Activated CD4-positive, CD25-positive, alpha-beta regulatory T cell treated with anti-CD3 and anti-CD28 coated beads, Interleukin-2, amount 50 U/mL, for 72 hours (primary cell): ENCODE measurements around the gene UTS2.

Experiments used
- DNase-seq: peaks from one replicate; pipeline ENCODE4 v3.0.0; 2021

UTS2 gene, protein sequence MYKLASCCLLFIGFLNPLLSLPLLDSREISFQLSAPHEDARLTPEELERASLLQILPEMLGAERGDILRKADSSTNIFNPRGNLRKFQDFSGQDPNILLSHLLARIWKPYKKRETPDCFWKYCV

DNA sequence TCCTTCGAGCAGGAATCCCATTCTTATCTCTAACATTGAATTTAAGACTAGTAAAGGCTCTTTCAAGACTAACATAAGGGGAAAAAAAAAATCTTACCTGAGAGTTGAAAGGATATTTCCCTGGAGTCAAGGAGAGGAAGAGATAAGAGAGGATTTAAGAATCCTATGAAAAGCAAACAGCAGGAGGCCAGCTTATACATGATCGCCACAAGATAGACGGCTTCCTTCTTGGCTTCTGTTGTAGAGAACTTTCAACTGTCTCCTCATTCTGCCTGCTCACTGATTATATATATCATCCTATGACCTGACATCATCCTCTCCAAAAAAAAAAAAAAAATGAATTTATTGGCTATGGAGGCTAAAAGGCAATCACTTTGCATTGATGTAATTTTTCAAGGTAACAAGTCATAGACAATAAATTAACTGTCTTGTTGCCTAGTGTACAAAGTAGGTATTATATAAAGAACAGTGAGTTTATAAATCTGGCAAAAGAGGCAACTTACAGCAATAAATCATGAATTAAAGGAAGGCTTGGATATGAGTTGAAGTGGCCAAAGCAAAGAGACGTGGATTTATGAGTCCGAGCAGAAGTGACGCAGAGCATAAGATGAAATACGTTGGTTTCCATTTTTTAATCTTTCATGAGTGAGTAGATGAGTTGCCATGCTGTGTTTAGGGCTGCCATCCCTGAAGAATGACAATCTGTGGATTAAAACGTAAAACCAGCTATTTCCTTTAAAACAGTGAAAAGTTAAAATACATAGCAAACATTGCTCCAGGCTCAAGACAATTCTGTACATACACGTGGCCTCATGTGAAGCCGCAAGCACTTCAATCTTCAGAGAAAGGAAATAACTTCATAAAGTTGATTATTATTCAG is at the start of gene UTS2:
TSS of gene UTS2 (minus strand) at position 262 of the 880 bp plus-strand sequence. CDS start at position 200, 62 bp downstream.
- DNase-seq, result no peak

DNA sequence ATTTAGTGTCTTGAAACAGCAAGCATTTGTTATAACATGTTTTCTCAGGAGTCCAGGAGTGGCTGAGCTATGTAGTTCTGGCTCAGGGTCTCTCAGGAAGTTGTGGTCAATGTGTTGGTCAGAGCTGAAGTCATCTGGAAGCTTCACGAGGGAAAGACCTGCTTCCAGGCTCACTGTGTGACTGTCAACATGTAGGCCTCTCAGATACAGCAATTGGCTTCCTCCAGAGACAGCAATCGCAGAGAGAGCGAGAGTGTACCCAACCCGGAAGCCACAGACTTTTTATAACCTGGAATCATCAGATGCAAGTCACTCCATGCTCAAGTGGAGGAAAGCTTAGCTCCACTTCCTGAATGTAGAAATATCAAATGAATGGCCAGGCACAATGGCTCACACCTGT is 46.9 kb upstream of the UTS2 start:
- DNase-seq, result no peak

DNA sequence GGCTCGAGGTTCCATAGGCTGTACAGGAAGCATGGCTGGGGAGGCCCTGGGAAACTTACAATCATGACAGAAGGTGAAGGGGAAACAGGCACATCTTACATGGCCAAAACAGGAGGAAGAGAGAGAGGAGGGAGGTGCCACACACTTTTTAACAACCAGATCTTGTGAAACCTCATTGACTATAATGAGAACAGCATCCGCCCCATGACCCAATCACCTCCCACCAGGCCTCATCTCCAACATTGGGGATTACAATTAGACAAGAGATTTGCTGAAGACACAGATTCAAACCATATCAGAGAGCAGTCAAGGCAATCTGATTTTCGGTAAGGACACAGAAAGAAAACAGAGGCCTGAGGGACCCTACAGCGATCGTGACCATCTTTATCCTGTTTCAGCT is 46.1 kb upstream of the UTS2 start:
- no peak for DNase-seq

DNA sequence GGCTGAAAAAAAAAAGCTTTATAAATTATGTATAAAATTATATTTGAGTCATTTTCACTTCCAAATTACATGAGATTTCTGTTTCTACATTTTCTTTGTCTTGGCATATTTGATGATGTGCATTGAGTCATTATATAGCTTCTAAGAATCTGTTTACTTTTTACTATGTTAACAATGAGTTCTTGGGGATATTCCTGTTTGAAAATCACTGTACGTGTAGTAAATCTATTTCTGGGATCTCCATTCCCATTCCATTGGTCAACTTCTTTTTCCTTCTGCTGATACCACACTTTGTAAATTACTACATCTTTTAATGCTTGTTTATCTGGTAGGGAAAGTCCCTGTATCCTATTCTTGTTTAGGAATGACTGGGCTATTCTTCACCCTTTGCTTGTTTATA is 44.1 kb upstream of the UTS2 start:
- DNase-seq, result no peak

DNA sequence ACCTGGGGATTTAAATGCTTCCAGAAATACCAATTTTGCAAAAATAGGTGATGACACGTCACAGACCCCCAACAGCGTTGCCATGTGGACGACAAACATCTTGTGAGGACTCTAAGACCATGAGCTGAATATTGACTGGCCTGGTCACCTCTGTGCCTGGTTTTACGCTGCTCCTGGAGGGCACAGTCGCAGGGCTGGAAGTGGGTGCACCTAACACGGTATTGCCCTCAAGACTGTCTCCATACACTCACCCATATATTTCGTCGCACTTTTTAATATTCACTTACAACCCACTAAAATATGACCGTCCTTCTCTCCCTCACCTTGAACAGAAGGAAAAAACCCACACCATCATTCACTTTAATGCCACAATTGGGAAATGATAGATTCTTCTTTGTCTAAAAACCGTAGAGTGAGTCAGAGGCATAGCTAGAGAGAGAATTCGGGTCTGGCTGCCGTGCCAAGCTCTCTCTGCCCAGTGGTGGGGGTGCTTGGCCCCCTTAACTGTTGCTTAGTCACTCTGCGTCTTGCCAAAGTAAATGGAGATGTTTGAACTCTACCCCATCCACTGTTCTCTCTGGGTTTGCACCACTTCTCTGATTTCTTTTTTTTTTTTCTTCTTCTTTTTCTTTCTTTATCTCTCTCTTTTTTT is 40.8 kb upstream of the UTS2 start:
- DNase-seq, result no peak

DNA sequence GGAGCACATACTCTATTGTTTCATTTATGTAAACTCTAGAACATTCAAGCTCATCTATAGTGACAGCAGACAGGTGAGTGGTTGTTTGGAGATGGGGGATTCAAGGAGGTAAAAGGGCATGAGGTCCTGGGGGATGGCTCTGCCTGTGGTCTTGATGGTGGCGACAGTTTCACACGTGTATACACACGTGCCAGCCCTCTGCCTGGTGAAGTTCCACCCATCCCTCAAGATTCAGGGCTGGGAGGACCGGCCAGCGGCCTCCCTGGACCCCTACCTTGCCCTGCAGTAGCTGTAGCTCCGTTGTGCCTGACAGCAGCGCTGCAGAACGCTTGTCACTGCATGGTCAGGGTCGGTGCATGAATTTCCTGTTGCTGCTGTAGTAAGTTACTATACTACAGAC is 38.9 kb upstream of the UTS2 start:
- no peak for DNase-seq

DNA sequence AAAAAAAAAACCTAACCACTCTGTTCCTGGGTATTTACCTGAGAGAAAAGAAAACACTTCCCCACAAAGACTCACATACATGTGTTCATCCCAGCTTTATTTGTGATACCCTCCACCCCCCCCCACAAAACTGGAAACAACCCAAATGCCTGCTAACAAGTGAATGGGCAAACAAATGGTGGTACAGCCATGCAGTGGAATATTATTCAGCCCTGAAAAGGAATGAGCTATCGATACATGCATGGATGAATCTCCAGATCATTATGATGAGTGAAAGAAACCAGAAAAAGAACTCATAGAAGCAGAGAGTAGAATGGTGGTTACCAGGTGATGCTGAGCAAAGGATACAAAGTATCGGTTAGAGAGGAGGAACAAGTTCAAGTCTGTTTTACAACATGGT is 38.0 kb upstream of the UTS2 start:
- DNase-seq, result no peak

DNA sequence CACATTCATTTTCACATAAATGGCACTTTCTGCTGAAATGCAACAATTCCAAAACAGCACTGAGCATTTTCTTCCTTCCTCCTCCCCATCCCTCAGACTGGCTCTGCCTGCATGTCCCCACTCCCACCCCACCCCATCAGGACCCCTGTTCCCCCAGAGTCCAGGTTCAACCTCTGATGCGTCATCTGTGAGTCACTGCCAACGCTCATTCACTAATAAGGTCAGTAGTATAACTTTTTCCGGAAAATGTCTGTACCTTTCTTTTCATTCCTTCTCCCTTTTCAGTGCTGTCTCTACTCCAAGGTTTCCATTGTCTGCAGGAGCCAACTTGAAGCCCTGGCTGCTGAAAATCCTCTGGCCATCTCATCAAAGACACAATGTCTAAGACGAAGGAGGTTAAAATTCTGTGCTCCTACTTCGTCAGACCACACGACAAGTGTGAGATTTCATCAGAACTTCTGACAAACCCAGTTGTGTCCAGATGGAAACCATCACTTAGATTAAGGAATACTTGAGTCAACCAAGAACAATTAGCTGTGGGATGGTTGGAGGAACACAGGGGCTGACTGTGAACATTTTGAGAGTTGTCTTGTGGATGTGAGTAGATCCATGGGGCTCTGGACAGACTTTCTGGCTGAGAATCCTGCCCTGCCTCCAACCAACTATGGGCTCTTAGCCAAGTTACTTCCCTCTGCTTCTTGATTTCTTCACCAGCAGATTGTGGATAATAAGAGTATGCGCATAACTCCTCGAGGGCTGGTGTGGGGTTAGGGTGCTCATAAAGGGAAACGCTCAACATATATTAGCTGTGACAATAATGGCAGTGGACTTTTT is 35.6 kb upstream of the UTS2 start:
- DNase-seq, result no peak

DNA sequence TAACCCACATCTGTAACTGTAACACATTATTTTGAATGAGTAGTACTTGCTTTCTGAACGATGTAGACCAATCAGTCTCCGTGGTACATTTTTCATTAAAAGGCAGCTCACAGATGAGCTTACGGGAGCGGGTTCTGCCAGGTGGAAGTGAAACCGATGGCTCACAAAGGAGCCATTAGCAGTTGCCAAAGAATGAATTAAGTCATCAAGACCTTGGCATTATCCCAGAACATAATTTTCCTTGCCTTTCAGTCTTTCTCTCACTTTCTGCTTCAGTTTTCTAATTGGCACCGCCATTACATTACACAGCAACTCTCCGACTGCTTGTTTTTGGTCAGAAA is 33.5 kb upstream of the UTS2 start:
- no peak for DNase-seq

DNA sequence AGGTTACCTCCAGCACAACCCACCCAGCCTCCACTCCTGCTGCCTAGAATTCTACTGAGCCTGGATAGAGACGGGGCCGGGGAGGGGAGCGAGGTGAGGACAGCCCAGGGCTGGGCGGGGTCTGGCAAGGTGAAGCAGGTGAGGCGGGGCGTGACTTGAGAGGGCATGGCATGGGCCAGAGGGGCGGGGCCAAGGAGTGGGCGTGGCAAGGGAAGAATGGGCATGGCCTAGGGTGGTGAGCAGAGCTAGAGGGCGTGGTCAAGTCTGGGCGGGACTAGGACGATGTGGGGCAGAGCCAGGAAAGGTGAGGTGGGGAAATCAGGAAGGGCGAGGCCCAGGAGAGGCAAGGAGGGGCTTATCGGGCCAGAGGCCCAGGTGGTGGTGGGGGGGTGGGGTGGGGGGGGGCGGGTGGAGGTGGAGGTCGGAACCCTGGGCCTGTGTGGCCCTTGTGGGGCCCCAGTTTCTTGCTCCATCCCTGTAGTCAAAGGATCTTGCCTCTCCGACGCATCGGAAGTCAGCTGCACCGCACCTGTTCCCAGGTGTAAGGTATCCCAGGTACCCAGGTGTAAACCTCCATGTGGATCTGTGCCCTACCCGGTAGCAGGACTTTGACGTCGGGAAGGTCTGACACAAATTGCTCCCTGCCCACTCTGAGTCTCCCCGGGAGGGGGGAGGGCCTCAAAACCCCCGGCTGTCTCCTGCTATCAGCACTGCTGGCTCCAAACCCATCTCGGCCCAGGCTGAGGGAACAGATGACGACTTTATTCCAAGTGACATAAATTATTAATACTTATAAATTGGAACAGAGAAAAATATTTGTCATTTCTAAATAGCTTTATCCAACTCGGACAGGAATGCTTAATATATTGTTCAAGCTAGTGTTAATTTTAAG is 32.9 kb upstream of the UTS2 start:
- peak; percentile 65 for DNase-seq

DNA sequence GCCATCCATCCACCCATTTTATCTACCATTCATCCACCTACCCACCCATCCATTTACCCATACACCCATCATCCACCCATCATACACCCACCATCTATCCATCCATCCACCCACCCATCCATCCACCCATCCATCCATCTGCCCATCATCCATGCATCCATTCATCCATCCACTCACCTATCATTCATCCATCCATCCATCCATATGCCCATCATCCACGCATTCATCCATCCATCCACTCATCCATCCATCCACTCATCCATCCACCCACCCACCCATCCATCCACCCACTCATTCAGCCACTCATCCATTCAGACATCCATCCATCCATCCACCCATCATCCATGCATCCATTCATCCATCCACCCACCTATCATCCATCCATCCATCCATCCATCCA is 31.9 kb upstream of the UTS2 start:
- DNase-seq, result no peak

DNA sequence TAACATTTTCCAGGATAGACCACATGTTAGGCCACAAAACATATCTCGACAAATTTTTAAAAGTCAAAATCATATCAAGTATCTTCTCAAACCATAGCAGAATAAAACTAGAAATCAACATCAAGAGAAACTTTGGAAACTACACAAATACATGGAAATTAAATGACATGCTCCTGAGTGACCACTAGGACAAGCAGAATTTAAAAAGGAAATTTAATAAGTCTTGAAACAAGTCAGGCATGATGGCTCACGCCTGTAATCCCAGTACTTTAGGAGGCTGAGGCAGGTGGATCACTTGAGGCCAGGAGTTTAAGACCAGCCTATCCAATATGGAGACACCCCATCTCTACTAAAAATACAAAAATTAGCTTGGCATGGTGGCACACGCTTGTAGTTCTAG is 26.4 kb upstream of the UTS2 start:
- DNase-seq, result no peak

DNA sequence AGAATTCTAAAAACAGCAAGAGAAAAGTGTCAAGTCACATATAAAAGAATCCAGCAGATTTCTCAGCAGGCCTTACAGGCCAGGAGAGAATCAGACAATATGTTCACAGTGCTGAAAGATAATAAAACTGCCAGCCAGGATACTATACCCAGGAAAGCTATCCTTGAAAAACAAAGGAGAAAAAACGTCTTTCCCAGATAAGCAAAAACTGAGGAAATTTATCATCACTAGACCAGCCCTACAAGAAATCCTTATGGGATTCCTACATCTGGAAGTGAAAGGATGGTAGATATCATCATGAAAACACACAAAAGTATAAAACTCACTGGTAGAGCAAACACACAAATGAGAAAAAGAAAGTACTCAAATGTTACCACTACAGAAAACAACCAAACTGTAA is 25.2 kb upstream of the UTS2 start:
- no peak for DNase-seq

DNA sequence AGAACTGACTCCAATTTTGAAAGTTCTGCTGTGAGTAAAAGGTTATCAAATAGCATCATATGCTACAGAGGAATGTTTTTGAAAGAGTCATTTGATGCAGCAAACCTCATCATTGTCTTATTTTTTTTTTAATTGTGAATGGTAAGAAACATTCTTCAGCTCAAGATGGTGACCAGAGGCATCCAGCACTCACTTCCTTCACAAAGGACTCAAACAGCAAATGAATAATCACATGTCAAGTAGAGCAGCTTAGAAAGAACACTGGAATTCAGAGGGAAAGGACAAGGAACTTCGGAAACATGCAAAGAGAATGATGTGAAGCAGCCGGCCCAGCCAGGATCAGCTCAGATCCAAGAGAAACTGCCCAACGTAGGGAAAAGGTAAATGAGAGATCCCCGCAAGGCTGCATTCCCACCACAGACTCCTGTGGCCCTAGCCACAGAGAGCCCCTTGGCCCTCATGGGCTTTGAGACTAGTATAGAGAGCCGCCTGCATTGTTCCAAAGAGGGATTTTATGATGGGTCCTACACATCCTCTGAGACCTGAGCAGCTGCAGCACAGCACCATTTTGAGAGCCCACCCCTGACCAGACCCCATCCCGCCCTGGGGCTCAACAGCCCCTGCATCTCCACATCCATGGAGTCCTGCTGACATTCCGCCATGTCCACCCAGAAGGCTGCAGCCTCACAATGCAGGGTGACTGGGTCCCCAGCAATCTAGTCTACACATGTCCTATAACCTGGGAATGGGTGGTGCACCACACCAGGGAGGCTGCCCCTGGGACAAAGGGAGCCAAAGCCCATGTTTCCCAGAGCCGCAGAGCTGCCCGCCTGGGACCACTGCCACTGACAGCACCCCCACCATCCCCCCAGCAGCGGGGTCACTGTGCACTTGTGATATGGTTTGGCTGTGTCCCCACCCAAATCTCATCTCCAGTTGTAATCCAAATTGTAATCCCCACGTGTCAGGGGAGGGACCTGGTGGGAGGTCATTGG is 21.2 kb upstream of the UTS2 start:
- no peak for DNase-seq

DNA sequence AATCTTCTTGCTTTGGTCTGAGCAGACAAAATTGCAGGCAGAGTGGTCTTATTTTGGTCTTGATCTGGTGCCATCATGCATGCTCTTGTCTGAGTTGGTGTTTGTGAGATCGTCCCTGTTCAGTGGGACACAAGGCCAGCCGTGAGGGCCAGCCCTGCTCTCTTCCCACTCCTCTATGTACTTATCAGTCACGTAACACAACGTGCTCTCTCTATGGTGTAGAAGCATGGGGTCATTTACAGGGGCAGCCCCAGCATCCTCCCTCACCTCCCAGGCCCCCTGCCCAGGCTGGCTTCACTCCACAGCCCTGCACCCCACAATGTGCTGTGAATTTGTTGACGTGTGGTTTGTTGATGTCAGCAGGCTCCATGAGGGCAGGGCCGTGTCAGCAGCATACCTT is 18.3 kb upstream of the UTS2 start:
- no peak for DNase-seq

DNA sequence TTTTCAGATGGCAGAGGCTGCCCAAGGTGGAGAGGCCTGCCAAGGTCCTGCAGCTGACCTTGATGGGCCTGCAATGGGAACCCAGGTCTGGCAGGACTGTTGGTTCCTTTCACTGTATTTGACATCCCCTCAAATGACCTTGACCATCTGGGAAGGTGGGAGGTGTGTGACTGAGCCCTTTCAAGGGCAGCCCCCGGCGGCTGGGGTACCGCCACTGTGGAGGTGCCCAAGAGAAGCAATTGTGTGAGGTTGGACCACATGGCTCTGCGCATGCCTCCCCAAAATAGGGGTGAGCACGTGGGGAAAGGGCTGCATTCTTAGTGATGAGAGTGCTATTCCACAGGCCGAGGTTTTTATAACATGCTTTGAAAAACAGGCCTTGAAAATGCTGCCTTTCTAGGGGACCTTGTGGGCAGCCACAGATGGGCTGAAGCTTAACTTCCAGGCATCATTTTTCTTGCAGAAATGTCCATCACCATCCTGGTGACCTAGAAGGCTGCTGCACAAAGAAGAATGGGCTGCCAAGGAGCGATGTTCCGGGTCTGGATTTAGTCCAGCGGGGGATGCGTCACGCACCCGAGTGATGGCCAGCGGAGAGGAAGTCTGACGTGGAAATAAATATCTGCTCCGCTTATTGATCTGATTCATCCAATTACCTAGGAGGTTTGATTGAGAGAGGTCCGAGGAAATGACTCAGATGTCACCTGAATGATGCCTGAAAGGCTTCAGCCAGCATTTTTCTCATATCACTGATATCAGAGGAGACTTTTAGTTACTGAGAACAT is 16.5 kb upstream of the UTS2 start:
- DNase-seq, result no peak

DNA sequence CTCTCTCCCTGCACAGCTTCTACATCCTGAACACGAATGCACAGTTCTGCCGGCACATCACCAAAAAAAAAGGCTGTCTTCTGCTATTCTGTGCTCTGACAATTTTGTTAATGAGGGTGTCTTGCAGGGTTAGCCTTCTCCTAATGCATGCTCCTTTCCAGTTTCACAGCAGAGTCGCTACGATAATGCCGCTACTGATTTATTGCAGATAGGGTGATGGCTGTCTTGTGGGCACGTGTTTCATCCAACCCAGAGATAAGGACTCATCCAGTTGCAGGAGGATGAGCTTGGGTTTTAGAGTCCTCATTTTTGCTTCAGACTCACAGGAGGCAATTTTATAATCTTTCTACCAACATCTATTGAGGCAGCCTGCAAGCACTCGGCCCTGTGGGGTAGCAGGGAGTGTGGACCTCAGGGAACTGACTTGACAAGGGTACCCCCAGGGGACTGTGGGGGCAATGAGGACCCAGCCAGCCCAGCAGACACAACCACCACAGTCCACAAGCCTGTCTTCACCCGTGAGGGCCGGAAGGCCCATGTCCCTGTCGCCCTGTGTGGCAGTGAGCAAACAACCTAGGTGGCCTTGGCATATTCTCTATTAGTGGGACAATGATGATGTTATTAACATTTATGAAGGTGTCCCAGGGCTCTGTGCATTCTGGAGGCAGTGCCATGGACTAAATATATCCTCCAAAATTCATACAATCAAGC is 15.4 kb upstream of the UTS2 start:
- DNase-seq, result no peak

DNA sequence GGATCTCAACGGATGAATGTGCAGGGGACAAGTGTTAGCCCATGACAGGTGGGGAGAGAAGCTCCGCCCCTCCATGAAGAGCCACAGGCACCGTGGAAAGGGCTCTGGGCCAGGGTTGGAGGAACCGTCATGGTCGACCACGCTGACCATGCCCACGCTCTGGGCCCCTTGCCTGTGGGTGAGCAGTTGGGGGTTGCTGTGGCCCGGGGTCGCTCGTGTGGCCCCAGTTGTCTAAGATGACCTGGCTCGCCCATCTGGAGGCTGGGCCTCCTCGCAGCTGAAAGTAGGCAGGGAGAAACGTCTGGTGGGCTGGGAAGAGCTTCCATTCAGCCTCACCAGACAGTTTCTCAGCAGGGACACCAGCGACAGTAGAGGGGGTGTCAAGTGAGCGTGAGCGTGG is 13.1 kb upstream of the UTS2 start:
- no peak for DNase-seq

DNA sequence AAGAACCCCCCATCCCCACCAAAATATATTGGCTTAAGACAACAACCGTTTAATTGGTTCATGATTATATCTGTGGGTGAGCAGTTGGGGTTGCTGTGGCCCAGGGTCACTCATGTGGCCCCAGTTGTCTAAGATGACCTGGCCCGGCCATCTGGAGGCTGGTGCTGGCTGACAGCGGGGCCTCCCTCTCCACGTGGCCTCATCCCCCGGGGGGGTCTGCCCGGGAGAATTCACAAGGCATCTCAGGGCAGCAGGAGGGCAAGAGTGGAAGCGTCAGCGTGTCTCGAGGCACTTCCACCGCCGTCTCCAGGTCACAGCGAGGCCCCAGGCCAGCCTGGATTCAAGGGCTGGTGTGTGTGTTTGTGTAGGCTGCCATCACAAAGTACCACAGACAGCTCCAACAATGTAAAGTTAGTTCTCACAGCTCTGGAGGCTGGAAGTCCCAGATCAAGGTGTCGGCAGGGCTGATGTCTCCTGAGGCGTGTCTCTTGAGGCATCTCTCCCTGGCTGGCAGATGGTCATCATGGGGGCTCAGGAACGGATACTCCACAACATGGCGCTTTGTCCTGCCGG is 11.0 kb upstream of the UTS2 start:
- DNase-seq, result no peak
